ENCODE data around the gene AQR.

GRCh38 chr15:34804113-34804512 is 165.4 kb downstream of the AQR start:
- no peak for TF ChIP-seq POLR2A (IDR thresholded peaks at IDR 0.05)
- TF ChIP-seq CTCF (IDR thresholded peaks at IDR 0.05) = no peak

Measured in heart left ventricle (tissue), 13 donors.